ENCODE results near the gene ITGA3.

Gene ITGA3

GRCh38 chr17:50133769-50134099 is 77.8 kb downstream of the ITGA3 start:
- H3K4me1 ChIP-seq (ENCODE audit: insufficient read depth, low read length, severe bottlenecking): peaks cover 3% of the 10 kb centered on the region
- TF ChIP-seq EZH2 (IDR thresholded peaks at IDR 0.05; ENCODE audit: borderline replicate concordance, low read length): no peak
- no peak for TF ChIP-seq CTCF (IDR thresholded peaks at IDR 0.05; ENCODE audit: low read length)
- H3K36me3 ChIP-seq (ENCODE audit: insufficient read depth, low read length): peaks cover 46% of the 10 kb centered on the region

DNA sequence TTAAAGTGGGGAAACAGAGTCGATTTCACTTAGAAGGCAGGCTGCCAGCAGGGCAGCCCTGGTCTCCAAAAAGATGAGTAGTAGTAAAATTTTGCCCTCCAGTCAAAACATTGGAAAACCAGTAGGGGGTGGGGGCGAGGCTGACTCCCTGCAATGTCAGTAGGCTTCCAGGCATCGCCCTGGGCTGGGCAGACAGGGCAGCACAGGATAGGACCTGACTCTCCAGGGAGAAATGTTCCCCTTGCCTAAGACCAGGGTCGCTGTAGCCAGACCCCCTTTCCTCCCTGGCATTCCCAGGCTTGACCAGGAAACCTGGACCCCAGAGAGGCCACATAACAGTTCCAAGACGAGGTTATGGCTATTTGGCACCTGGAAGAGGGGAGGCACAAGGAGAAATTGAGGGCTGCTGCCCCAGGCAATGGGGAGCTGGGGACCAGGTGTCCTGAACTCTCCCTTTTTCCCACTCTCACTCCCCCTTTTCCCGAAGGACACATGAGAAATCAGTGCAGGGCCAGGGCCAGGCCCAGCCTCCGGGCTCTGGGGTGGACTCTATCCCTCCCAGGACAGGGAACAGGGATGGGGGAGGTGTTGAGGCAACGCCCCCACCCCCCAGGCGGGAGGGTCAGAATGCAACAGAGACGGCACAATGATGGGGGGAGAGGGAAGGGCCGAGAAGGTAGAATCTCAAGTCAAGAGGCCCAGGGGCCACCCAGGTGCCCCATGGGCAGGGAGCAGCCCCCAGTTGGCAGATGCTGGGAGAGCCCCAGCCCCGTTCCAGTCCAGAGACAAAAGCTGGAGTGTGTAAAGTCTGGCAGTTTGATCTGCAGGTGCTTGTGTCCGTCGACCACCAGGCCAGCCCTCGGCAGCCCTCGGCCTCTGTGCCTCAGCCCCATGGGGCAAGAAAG is 78.5 kb downstream of the ITGA3 start:
- Histone ChIP-seq H3K9me3 (ENCODE audit: low read length) (no peaks in the 10 kb centered on the region), H3K4me3 (ENCODE audit: low read depth, low read length, poor library complexity, severe bottlenecking) (no peak overlapping the region), H2AFZ (ENCODE audit: low read length) (no peak overlapping the region), H3K9ac (ENCODE audit: low read length) (no peak overlapping the region), H3K4me2 (ENCODE audit: low read length) (no peak overlapping the region), H3K27me3 (ENCODE audit: insufficient read depth, low read length) (no peaks in the 10 kb centered on the region), H3K36me3 (ENCODE audit: insufficient read depth, low read length) (peaks cover 53% of the 10 kb centered on the region), H3K9me2 (ENCODE audit: low read depth, low read length) (no peaks in the 10 kb centered on the region), H3K79me2 (ENCODE audit: insufficient read depth, low read length) (no peaks in the 10 kb centered on the region), H3K4me1 (ENCODE audit: insufficient read depth, low read length, severe bottlenecking) (peaks cover 3% of the 10 kb centered on the region), H3F3A (ENCODE audit: insufficient read depth, low read length) (no peaks in the 10 kb centered on the region), H4K20me1 (ENCODE audit: insufficient read depth, low read length) (no peaks in the 10 kb centered on the region), H3K27ac (ENCODE audit: low read depth, low read length, poor library complexity, severe bottlenecking) (no peak overlapping the region)
- no peak for TF ChIP-seq EZH2 (IDR thresholded peaks at IDR 0.05; ENCODE audit: borderline replicate concordance, low read length)
- TF ChIP-seq CTCF (IDR thresholded peaks at IDR 0.05; ENCODE audit: low read length): no peak

More at GRCh38 chr17:50133769-50134099, 77.8 kb downstream of the ITGA3 start:
- no peaks in the 10 kb centered on the region for H3K9me2 ChIP-seq (ENCODE audit: low read depth, low read length)
- H2AFZ ChIP-seq (ENCODE audit: low read length): no peak overlapping the region
- no peaks in the 10 kb centered on the region for H3F3A ChIP-seq (ENCODE audit: insufficient read depth, low read length)
- no peaks in the 10 kb centered on the region for H3K9me3 ChIP-seq (ENCODE audit: low read length)
- no peak overlapping the region for H3K27ac ChIP-seq (ENCODE audit: low read depth, low read length, poor library complexity, severe bottlenecking)
- H3K4me2 ChIP-seq (ENCODE audit: low read length): no peak overlapping the region
- peaks cover under 1% of the 10 kb centered on the region; the same call in 1 of the 2 replicates for H3K27me3 ChIP-seq (ENCODE audit: insufficient read depth, low read length)
- no peak overlapping the region for H3K9ac ChIP-seq (ENCODE audit: low read length)
- no peaks in the 10 kb centered on the region for H4K20me1 ChIP-seq (ENCODE audit: insufficient read depth, low read length)
- no peak overlapping the region for H3K4me3 ChIP-seq (ENCODE audit: low read depth, low read length, poor library complexity, severe bottlenecking)
- no peaks in the 10 kb centered on the region for H3K79me2 ChIP-seq (ENCODE audit: insufficient read depth, low read length)

DNA sequence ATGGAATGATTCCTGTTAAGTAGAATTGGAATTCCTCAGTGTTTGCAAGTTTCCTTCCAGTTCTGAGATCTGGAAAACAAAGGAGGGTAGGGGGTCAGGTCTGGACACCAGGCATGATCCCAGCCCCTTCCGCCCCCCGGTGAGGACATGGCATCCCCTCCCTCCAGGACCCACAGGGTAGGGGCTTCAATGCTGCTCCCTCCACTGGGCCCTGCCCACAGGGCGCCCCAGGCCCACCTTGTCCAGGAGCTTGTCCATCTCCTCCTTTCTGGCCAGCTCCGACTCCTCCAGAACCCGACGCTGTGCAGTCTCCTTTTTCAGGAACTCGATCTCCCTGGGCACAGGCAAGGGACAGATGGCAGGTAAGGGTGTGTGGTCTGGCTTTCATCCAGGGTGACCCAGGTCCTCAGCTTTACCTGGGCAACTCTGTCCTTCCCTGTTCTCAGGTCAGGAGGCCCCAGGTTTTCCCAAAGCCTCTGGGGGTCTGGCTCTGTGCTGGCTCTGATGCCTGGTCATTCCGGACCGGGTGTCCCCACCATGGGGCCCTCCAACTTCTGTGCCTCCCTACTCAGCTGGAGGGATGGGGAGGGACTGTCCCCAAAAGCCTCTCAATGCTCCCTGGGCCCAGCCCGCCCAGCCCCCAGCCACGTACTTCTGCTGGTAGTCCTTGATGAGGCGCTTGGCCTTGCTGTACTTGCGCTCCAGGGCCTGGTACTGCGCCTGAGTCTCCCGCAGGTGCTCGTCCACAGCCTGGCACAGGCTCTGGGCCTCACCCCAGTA is 79.6 kb downstream of the ITGA3 start:
- H3K9me2 ChIP-seq (ENCODE audit: low read depth, low read length): no peaks in the 10 kb centered on the region
- H4K20me1 ChIP-seq (ENCODE audit: insufficient read depth, low read length): no peaks in the 10 kb centered on the region
- H3K79me2 ChIP-seq (ENCODE audit: insufficient read depth, low read length): no peaks in the 10 kb centered on the region
- H3K4me1 ChIP-seq (ENCODE audit: insufficient read depth, low read length, severe bottlenecking): no peaks in the 10 kb centered on the region
- H3K9me3 ChIP-seq (ENCODE audit: low read length): no peaks in the 10 kb centered on the region
- no peak overlapping the region for H2AFZ ChIP-seq (ENCODE audit: low read length)
- H3K4me2 ChIP-seq (ENCODE audit: low read length): no peak overlapping the region
- no peak overlapping the region for H3K9ac ChIP-seq (ENCODE audit: low read length)
- H3K4me3 ChIP-seq (ENCODE audit: low read depth, low read length, poor library complexity, severe bottlenecking): no peak overlapping the region
- TF ChIP-seq CTCF (IDR thresholded peaks at IDR 0.05; ENCODE audit: low read length): no peak
- TF ChIP-seq EZH2 (IDR thresholded peaks at IDR 0.05; ENCODE audit: borderline replicate concordance, low read length): no peak
- no peaks in the 10 kb centered on the region for H3K27me3 ChIP-seq (ENCODE audit: insufficient read depth, low read length)
- peaks cover 61% of the 10 kb centered on the region for H3K36me3 ChIP-seq (ENCODE audit: insufficient read depth, low read length)
- H3K27ac ChIP-seq (ENCODE audit: low read depth, low read length, poor library complexity, severe bottlenecking): no peak overlapping the region
- H3F3A ChIP-seq (ENCODE audit: insufficient read depth, low read length): no peaks in the 10 kb centered on the region
